SK-N-SH (cell line): ENCODE results near the gene ARPC3.

Experiments
- FOXM1 ChIP-seq: IDR thresholded peaks from 2 replicates; pipeline ENCODE4 v1.4.0; 2012; ENCODE audit warnings: low read depth, mild to moderate bottlenecking
- GABPA ChIP-seq: IDR thresholded peaks from 2 replicates; pipeline ENCODE4 v1.4.0; 2012; ENCODE audit warnings: low read depth, mild to moderate bottlenecking
- MXI1 ChIP-seq: IDR thresholded peaks from 2 replicates; pipeline ENCODE4 v1.6.1; 2012; ENCODE audit warnings: mild to moderate bottlenecking, low read depth, low read length, improper control_type of control experiment
- NFIC ChIP-seq: IDR thresholded peaks from 2 replicates; pipeline ENCODE4 v1.4.0; 2012; ENCODE audit warnings: borderline replicate concordance
- NRF1 ChIP-seq: IDR thresholded peaks from 2 replicates; pipeline ENCODE4 v1.6.1; 2012; ENCODE audit warnings: low read depth, mild to moderate bottlenecking, low read length
- RAD21 ChIP-seq: IDR thresholded peaks from 2 replicates; pipeline ENCODE4 v1.6.1; 2012; ENCODE audit warnings: mild to moderate bottlenecking, low read length
- RFX5 ChIP-seq: IDR thresholded peaks from 2 replicates; pipeline ENCODE4 v1.6.1; 2012; ENCODE audit warnings: mild to moderate bottlenecking, improper control_type of control experiment, low read length
- SIN3A ChIP-seq: IDR thresholded peaks from 2 replicates; pipeline ENCODE4 v1.6.1; 2012; ENCODE audit warnings: low read depth, mild to moderate bottlenecking, low read length, moderate library complexity, borderline replicate concordance
- SMC3 ChIP-seq: IDR thresholded peaks from 2 replicates; pipeline ENCODE4 v1.6.1; 2012; ENCODE audit warnings: low read depth, low read length, improper control_type of control experiment
- YY1 ChIP-seq: IDR thresholded peaks from 2 replicates; pipeline ENCODE4 v1.4.0; 2012; ENCODE audit warnings: low read depth, mild to moderate bottlenecking
- TF ChIP-seq, protein P1 (sequence below): IDR thresholded peaks from 2 replicates; pipeline ENCODE4 v1.4.0; 2012; ENCODE audit warnings: low read depth
- TF ChIP-seq, protein P2 (sequence below): IDR thresholded peaks from 2 replicates; pipeline ENCODE4 v1.6.1; 2012; ENCODE audit warnings: mild to moderate bottlenecking, low read depth, low read length, moderate library complexity
- TF ChIP-seq, protein P3 (sequence below): fragments of 200-600 bp; sonication (generic); IDR thresholded peaks from 2 replicates; pipeline ENCODE4 v1.6.1; 2017; ENCODE audit warnings: antibody characterized with exemption, mild to moderate bottlenecking, moderate library complexity

DNA sequence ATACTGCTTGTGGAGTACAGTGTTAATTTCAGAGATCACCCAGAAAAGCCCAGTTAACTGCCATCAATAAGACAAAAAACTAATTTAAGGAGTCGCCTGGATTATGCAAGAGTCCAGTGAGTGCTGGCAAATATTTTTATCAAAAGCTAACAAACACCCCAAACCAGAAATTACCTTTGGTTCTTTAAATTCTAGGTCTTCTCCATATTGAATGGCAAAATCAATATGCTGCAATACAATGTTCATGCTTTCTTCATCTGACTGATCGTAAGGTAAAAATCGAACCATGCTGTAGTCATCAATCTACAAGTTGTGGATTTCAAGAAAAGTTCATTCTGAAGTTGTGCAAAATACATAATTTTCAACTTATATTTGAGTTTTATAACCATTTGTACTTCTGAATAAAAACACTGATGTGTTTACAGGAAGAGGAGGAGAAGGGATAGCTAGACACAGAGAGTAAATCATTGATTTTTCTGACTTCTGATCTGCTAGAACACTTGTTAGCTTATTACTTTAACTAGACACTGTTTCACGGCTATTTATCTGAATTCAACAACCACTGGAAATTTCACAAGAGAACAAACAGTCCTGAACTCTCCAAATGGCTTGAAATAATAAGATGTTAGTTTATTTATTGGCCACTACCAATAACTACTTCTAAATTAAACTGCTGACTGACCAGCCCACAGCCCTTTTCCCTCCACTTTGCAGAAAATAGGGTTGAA is 3.6 kb upstream of the ARPC3 start:
- TF ChIP-seq, protein P1, sequence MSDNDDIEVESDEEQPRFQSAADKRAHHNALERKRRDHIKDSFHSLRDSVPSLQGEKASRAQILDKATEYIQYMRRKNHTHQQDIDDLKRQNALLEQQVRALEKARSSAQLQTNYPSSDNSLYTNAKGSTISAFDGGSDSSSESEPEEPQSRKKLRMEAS: no peak
- TF ChIP-seq, protein P2, sequence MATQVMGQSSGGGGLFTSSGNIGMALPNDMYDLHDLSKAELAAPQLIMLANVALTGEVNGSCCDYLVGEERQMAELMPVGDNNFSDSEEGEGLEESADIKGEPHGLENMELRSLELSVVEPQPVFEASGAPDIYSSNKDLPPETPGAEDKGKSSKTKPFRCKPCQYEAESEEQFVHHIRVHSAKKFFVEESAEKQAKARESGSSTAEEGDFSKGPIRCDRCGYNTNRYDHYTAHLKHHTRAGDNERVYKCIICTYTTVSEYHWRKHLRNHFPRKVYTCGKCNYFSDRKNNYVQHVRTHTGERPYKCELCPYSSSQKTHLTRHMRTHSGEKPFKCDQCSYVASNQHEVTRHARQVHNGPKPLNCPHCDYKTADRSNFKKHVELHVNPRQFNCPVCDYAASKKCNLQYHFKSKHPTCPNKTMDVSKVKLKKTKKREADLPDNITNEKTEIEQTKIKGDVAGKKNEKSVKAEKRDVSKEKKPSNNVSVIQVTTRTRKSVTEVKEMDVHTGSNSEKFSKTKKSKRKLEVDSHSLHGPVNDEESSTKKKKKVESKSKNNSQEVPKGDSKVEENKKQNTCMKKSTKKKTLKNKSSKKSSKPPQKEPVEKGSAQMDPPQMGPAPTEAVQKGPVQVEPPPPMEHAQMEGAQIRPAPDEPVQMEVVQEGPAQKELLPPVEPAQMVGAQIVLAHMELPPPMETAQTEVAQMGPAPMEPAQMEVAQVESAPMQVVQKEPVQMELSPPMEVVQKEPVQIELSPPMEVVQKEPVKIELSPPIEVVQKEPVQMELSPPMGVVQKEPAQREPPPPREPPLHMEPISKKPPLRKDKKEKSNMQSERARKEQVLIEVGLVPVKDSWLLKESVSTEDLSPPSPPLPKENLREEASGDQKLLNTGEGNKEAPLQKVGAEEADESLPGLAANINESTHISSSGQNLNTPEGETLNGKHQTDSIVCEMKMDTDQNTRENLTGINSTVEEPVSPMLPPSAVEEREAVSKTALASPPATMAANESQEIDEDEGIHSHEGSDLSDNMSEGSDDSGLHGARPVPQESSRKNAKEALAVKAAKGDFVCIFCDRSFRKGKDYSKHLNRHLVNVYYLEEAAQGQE: no peak
- TF ChIP-seq, protein P3, sequence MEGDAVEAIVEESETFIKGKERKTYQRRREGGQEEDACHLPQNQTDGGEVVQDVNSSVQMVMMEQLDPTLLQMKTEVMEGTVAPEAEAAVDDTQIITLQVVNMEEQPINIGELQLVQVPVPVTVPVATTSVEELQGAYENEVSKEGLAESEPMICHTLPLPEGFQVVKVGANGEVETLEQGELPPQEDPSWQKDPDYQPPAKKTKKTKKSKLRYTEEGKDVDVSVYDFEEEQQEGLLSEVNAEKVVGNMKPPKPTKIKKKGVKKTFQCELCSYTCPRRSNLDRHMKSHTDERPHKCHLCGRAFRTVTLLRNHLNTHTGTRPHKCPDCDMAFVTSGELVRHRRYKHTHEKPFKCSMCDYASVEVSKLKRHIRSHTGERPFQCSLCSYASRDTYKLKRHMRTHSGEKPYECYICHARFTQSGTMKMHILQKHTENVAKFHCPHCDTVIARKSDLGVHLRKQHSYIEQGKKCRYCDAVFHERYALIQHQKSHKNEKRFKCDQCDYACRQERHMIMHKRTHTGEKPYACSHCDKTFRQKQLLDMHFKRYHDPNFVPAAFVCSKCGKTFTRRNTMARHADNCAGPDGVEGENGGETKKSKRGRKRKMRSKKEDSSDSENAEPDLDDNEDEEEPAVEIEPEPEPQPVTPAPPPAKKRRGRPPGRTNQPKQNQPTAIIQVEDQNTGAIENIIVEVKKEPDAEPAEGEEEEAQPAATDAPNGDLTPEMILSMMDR: no peak
- no peak for TF ChIP-seq YY1
- TF ChIP-seq GABPA: no peak
- no peak for TF ChIP-seq RFX5
- no peak for TF ChIP-seq SIN3A
- TF ChIP-seq NRF1: no peak
- TF ChIP-seq SMC3: no peak
- no peak for TF ChIP-seq FOXM1
- TF ChIP-seq RAD21: no peak
- no peak for TF ChIP-seq NFIC
- no peak for TF ChIP-seq MXI1
